ENCODE data around the gene FPR3. TPM values are rescaled to one million over a fixed set of nuclear protein-coding genes. Genes with fewer than 3 reads are reported as not detected.
A peak's percentile ranks its signal among the peaks of the same experiment; 100 is the strongest.

Gene FPR3
- total and polyA plus RNA-seq, 9 of the 15 experiments (the other 6 are each of a cell fraction or from before 2014, with no cell fraction given) = 0.08 to 0.51 (median 0.22) TPM; not detected in 1

DNA sequence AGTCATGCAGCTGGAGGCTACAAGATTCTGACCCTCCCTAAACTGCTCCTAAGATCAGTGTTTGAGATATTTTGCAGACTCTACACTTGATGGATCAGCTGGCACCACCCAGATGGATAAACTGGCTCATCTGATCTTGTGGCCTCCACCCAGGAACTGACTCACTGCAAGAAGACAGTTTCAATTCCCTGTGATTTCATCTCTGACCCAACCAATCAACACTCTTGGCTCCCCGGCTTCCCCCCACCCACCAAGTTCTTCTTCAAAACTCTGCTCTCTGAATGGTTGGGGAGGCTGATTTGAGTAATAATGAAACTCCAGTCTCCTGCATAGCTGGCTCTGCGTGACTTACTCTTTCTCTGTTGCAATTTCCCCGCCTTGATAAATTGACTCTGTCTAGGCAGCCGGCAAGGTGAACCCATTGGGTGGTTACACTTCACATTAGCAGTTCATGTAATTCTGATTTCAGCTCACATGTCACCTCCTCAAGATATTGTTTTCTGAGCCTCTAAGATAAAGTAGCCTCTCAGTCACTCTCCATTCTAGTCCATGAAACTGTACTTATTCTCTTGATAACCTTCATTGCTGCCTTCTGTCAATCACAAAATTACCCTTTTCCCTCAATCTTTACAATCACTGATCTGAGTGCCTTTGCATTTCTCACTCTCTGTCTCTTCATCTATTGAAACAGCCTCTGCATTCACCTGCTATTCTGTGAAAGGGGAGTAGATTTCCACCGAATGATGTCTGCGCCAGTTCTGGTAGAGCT, 9.9 kb upstream of the FPR3 start (continued):
- TF ChIP-seq, protein P1, sequence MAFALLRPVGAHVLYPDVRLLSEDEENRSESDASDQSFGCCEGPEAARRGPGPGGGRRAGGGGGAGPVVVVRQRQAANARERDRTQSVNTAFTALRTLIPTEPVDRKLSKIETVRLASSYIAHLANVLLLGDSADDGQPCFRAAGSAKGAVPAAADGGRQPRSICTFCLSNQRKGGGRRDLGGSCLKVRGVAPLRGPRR (CRISPR knock-in tag; IDR thresholded peaks at IDR 0.05) = no peak
- TF ChIP-seq, protein P2, sequence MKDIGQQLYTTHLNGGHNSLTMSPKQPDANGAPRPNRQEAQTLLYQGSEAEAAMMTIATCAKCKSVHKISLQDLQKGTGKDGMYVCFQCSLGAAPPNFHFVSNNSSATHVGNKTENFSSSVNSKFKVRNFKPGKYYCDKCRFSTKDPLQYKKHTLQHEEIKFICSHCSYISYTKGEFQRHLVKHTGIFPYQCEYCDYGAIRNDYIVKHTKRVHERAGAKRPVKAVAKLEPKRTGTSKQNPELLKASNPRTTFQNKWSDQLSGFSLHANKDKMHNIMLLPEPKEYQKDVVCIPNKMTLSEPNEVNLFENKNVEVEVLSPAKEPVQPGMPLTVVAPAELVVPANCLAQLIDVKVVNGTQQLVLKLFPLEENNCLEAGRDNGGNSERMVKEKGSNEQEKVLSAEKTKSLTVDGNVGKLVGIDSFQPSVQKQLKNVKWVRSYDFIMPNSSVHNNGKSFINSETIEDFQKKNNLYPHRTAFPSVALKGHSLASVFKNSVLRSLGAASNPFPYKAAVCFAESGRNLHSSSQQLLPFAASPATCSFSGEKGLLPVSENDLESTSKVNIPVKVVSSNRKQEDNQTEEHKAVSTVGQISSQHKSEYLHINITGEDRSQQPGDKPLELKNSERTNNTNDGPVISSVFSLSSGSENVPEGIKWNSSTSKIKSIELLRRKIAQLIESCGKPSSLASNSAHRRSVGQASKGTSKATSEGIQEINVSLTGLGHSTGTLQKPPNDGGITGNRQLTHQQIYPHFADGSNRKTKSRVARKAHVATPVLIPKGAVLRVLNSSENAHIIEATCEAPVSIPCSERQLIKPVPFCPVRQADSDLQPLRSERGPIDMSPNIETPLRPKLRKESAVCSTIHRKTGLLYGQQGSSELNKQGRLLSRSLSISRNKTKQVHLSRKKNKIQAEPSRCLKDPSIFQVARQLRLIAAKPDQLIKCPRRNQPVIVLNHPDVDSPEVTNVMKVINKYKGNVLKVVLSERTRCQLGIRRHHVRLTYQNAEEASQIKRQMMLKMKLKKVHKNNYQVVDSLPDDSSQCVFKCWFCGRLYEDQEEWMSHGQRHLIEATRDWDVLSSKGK (CRISPR knock-in tag; IDR thresholded peaks at IDR 0.05) = no peak
- TF ChIP-seq, protein P3, sequence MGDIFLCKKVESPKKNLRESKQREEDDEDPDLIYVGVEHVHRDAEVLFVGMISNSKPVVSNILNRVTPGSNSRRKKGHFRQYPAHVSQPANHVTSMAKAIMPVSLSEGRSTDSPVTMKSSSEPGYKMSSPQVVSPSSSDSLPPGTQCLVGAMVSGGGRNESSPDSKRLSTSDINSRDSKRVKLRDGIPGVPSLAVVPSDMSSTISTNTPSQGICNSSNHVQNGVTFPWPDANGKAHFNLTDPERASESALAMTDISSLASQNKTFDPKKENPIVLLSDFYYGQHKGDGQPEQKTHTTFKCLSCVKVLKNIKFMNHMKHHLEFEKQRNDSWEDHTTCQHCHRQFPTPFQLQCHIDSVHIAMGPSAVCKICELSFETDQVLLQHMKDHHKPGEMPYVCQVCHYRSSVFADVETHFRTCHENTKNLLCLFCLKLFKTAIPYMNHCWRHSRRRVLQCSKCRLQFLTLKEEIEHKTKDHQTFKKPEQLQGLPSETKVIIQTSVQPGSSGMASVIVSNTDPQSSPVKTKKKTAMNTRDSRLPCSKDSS (IDR thresholded peaks at IDR 0.05; ENCODE audit: low read depth, partially characterized antibody) = no peak
- TF ChIP-seq SMARCA4 (IDR thresholded peaks at IDR 0.05) (peak; percentile 62), SRSF1 (IDR thresholded peaks at IDR 0.05; ENCODE audit: low read depth, low read length) (no peak), ZKSCAN3 (CRISPR knock-in tag; IDR thresholded peaks at IDR 0.05) (no peak), ATF7 (IDR thresholded peaks at IDR 0.05) (peak; percentile 79), TARDBP (IDR thresholded peaks at IDR 0.05) (no peak), ZNF143 (CRISPR knock-in tag; IDR thresholded peaks at IDR 0.05) (no peak), ZNF699 (CRISPR knock-in tag; IDR thresholded peaks at IDR 0.05; ENCODE audit: insufficient replicate concordance) (no peak), ARHGAP35 (IDR thresholded peaks at IDR 0.05; ENCODE audit: partially characterized antibody) (no peak), RBM14 (IDR thresholded peaks at IDR 0.05; ENCODE audit: borderline replicate concordance, insufficient read depth, low read depth, low read length) (no peak), EP400 (IDR thresholded peaks at IDR 0.05) (0 out of 2 replicates have a peak, but pooled peaks have one; percentile 3), CBX5 (IDR thresholded peaks at IDR 0.05; ENCODE audit: borderline replicate concordance, low read depth) (no peak), ZNF586 (CRISPR knock-in tag; conservative IDR thresholded peaks at IDR 0.05) (no peak), SMAD3 (CRISPR knock-in tag; conservative IDR thresholded peaks at IDR 0.05) (no peak), NR4A1 (CRISPR knock-in tag; IDR thresholded peaks at IDR 0.05) (no peak), NR4A1 (tag; IDR thresholded peaks at IDR 0.05) (no peak), XRCC4 (IDR thresholded peaks at IDR 0.05; ENCODE audit: extremely low read depth, insufficient read depth, insufficient read length) (no peak)
- TF ChIP-seq, protein P4, sequence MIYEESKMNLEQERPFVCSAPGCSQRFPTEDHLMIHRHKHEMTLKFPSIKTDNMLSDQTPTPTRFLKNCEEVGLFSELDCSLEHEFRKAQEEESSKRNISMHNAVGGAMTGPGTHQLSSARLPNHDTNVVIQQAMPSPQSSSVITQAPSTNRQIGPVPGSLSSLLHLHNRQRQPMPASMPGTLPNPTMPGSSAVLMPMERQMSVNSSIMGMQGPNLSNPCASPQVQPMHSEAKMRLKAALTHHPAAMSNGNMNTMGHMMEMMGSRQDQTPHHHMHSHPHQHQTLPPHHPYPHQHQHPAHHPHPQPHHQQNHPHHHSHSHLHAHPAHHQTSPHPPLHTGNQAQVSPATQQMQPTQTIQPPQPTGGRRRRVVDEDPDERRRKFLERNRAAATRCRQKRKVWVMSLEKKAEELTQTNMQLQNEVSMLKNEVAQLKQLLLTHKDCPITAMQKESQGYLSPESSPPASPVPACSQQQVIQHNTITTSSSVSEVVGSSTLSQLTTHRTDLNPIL (CRISPR knock-in tag; IDR thresholded peaks at IDR 0.05) = no peak
- TF ChIP-seq, protein P5, sequence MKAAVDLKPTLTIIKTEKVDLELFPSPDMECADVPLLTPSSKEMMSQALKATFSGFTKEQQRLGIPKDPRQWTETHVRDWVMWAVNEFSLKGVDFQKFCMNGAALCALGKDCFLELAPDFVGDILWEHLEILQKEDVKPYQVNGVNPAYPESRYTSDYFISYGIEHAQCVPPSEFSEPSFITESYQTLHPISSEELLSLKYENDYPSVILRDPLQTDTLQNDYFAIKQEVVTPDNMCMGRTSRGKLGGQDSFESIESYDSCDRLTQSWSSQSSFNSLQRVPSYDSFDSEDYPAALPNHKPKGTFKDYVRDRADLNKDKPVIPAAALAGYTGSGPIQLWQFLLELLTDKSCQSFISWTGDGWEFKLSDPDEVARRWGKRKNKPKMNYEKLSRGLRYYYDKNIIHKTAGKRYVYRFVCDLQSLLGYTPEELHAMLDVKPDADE (conservative IDR thresholded peaks at IDR 0.05; ENCODE audit: control insufficient read depth, low read depth, low read length) = no peak
